Stimulated activated memory B cell treated with anti-CD40 and anti-IgM and Interleukin-4, amounts not matched to agents 10 μg/mL and 1 μg/mL and 100 μg/mL, for 72 hours (primary cell): ENCODE data around the gene PLEKHS1.

Experiments used
- ATAC-seq: fragments of 150-1000 bp; cut with Tn5 transposase; 2 replicates; pipeline ENCODE4 v1.10.0; 2021
- H3K27ac Mint-ChIP-seq: one replicate; pipeline ENCODE4 v1.8.0; 2022; ENCODE audit warnings: mild to moderate bottlenecking, mixed read lengths
- H3K27me3 Mint-ChIP-seq: one replicate; pipeline ENCODE4 v1.8.0; 2022; ENCODE audit warnings: mixed read lengths
- H3K36me3 Mint-ChIP-seq: one replicate; pipeline ENCODE4 v1.8.0; 2022; ENCODE audit warnings: mixed read lengths
- H3K4me1 Mint-ChIP-seq: one replicate; pipeline ENCODE4 v1.8.0; 2022; ENCODE audit warnings: mixed read lengths
- H3K4me3 Mint-ChIP-seq: one replicate; pipeline ENCODE4 v1.8.0; 2022; ENCODE audit warnings: mild to moderate bottlenecking, moderate library complexity, mixed read lengths
- H3K9me3 Mint-ChIP-seq: one replicate; pipeline ENCODE4 v1.8.0; 2022; ENCODE audit warnings: mixed read lengths

Gene PLEKHS1

GRCh38 chr10:113751181-113751732, at the start of gene PLEKHS1:
Gene PLEKHS1 (plus strand): TSS chr10:113751682. CDS start chr10:113755278, 3,596 bp downstream.
- Mint-ChIP-seq H3K4me1 (no peaks in the 10 kb centered on the region), H3K9me3 (no peaks in the 10 kb centered on the region), H3K27me3 (peaks cover 41% of the 10 kb centered on the region), H3K36me3 (no peaks in the 10 kb centered on the region), H3K27ac (no peak within 1 kb of the TSS), H3K4me3 (no peak within 1 kb of the TSS)
- ATAC-seq: no peak

- ATAC-seq: no peak
- Mint-ChIP-seq H3K9me3 (no peaks in the 10 kb centered on the region), H3K4me1 (peaks cover 16% of the 10 kb centered on the region), H3K27me3 (no peaks in the 10 kb centered on the region), H3K4me3 (no peak overlapping the region), H3K27ac (no peak overlapping the region), H3K36me3 (peaks cover 50% of the 10 kb centered on the region)
Measured at GRCh38 chr10:113704637-113705343, 46.7 kb upstream of the PLEKHS1 start.

- no peaks in the 10 kb centered on the region for H3K9me3 Mint-ChIP-seq
- no peaks in the 10 kb centered on the region for H3K27me3 Mint-ChIP-seq
- no peak overlapping the region for H3K4me3 Mint-ChIP-seq
- H3K4me1 Mint-ChIP-seq: peaks cover 16% of the 10 kb centered on the region
- ATAC-seq: no peak
- no peak overlapping the region for H3K27ac Mint-ChIP-seq
- peaks cover 51% of the 10 kb centered on the region for H3K36me3 Mint-ChIP-seq
Measured at GRCh38 chr10:113705344-113705652, 46.2 kb upstream of the PLEKHS1 start.

- no peak for ATAC-seq
- Mint-ChIP-seq H3K4me1 (peaks cover 16% of the 10 kb centered on the region), H3K27me3 (no peaks in the 10 kb centered on the region), H3K27ac (no peak overlapping the region), H3K4me3 (no peak overlapping the region), H3K36me3 (peaks cover 50% of the 10 kb centered on the region), H3K9me3 (no peaks in the 10 kb centered on the region)
Measured at GRCh38 chr10:113706623-113707022, 44.9 kb upstream of the PLEKHS1 start.

GRCh38 chr10:113708640-113709039, 42.8 kb upstream of the PLEKHS1 start:
- Mint-ChIP-seq H3K36me3 (peaks cover 56% of the 10 kb centered on the region), H3K4me3 (no peak overlapping the region), H3K27me3 (no peaks in the 10 kb centered on the region), H3K27ac (no peak overlapping the region), H3K9me3 (no peaks in the 10 kb centered on the region), H3K4me1 (peaks cover 16% of the 10 kb centered on the region)
- no peak for ATAC-seq

GRCh38 chr10:113709221-113709838, 42.2 kb upstream of the PLEKHS1 start:
- H3K36me3 Mint-ChIP-seq: peaks cover 57% of the 10 kb centered on the region
- H3K27ac Mint-ChIP-seq: no peak overlapping the region
- ATAC-seq: no peak
- H3K4me1 Mint-ChIP-seq: peaks cover 16% of the 10 kb centered on the region
- H3K27me3 Mint-ChIP-seq: no peaks in the 10 kb centered on the region
- H3K4me3 Mint-ChIP-seq: no peak overlapping the region
- no peaks in the 10 kb centered on the region for H3K9me3 Mint-ChIP-seq

GRCh38 chr10:113711142-113711541, 40.3 kb upstream of the PLEKHS1 start:
- Mint-ChIP-seq H3K4me1 (peaks cover 24% of the 10 kb centered on the region), H3K27me3 (no peaks in the 10 kb centered on the region), H3K4me3 (no peak overlapping the region), H3K9me3 (no peaks in the 10 kb centered on the region), H3K36me3 (peaks cover 68% of the 10 kb centered on the region), H3K27ac (no peak overlapping the region)
- no peak for ATAC-seq

- Mint-ChIP-seq H3K27me3 (no peaks in the 10 kb centered on the region), H3K27ac (no peak overlapping the region), H3K36me3 (peaks cover 65% of the 10 kb centered on the region), H3K9me3 (no peaks in the 10 kb centered on the region), H3K4me3 (no peak overlapping the region), H3K4me1 (peaks cover 25% of the 10 kb centered on the region)
- no peak for ATAC-seq
Measured at GRCh38 chr10:113712024-113712423, 39.5 kb upstream of the PLEKHS1 start.

- Mint-ChIP-seq H3K4me1 (peaks cover 22% of the 10 kb centered on the region), H3K4me3 (no peak overlapping the region), H3K36me3 (peaks cover 69% of the 10 kb centered on the region), H3K9me3 (no peaks in the 10 kb centered on the region), H3K27me3 (no peaks in the 10 kb centered on the region), H3K27ac (no peak overlapping the region)
- no peak for ATAC-seq
Measured at GRCh38 chr10:113712755-113713639, 38.5 kb upstream of the PLEKHS1 start.

GRCh38 chr10:113713640-113713982, 37.9 kb upstream of the PLEKHS1 start:
- Mint-ChIP-seq H3K4me3 (no peak overlapping the region), H3K27me3 (no peaks in the 10 kb centered on the region), H3K4me1 (peaks cover 22% of the 10 kb centered on the region), H3K36me3 (peaks cover 67% of the 10 kb centered on the region), H3K9me3 (no peaks in the 10 kb centered on the region), H3K27ac (no peak overlapping the region)
- ATAC-seq: no peak

- no peak overlapping the region for H3K27ac Mint-ChIP-seq
- no peak for ATAC-seq
Measured at GRCh38 chr10:113716109-113716910, 35.2 kb upstream of the PLEKHS1 start.

GRCh38 chr10:113718969-113719822, 32.3 kb upstream of the PLEKHS1 start:
- H3K27ac Mint-ChIP-seq: no peak overlapping the region
- peaks cover 68% of the 10 kb centered on the region for H3K36me3 Mint-ChIP-seq
- no peak for ATAC-seq
- H3K9me3 Mint-ChIP-seq: no peaks in the 10 kb centered on the region
- no peaks in the 10 kb centered on the region for H3K27me3 Mint-ChIP-seq
- H3K4me3 Mint-ChIP-seq: no peak overlapping the region
- H3K4me1 Mint-ChIP-seq: peaks cover 18% of the 10 kb centered on the region

More at GRCh38 chr10:113716109-113716910, 35.2 kb upstream of the PLEKHS1 start:
- Mint-ChIP-seq H3K4me3 (no peak overlapping the region), H3K36me3 (peaks cover 68% of the 10 kb centered on the region), H3K9me3 (no peaks in the 10 kb centered on the region), H3K27me3 (no peaks in the 10 kb centered on the region), H3K4me1 (peaks cover 18% of the 10 kb centered on the region)

- H3K36me3 Mint-ChIP-seq: peaks cover 75% of the 10 kb centered on the region
- no peak for ATAC-seq
- H3K4me1 Mint-ChIP-seq: peaks cover 18% of the 10 kb centered on the region
- no peaks in the 10 kb centered on the region for H3K9me3 Mint-ChIP-seq
- no peak overlapping the region for H3K4me3 Mint-ChIP-seq
- no peaks in the 10 kb centered on the region for H3K27me3 Mint-ChIP-seq
- H3K27ac Mint-ChIP-seq: no peak overlapping the region
Measured at GRCh38 chr10:113720386-113720785, 31.1 kb upstream of the PLEKHS1 start.
